ENCODE data around the gene ADAMTSL1.

GRCh38 chr9:18795947-18796671 is 322.2 kb downstream of the ADAMTSL1 start:
- no peak for TF ChIP-seq CTCF (IDR thresholded peaks at IDR 0.05)
- TF ChIP-seq POLR2A (IDR thresholded peaks at IDR 0.05): no peak
